RWPE2 (cell line): Measurements from ENCODE around the gene NUDT1.

Source experiments
- ATAC-seq: fragments of 200-7000 bp; cut with Tn5 transposase; 3 replicates; pipeline ENCODE4 v1.9.1; 2021; ENCODE audit warnings: low read depth
- DNase-seq: peaks from one replicate; pipeline ENCODE4 v3.0.0-alpha.2; 2020; ENCODE audit warnings: low spot score
- H3K27ac ChIP-seq: fragments of 450-650 bp; 2 replicates; pipeline ENCODE4 v1.5.1; 2017; ENCODE audit warnings: mild to moderate bottlenecking; ENCODE audit not compliant: poor library complexity, severe bottlenecking
- H3K27me3 ChIP-seq: fragments of 250-450 bp; sonication (Bioruptor Pico); 2 replicates; pipeline ENCODE4 v1.5.1; 2021; ENCODE audit warnings: mild to moderate bottlenecking, moderate library complexity; ENCODE audit not compliant: insufficient read depth, poor library complexity, severe bottlenecking
- H3K36me3 ChIP-seq: fragments of 250-450 bp; sonication (Bioruptor Pico); 2 replicates; pipeline ENCODE4 v1.5.1; 2020; ENCODE audit warnings: low read depth, mild to moderate bottlenecking, moderate library complexity
- H3K4me1 ChIP-seq: fragments of 250-450 bp; sonication (Bioruptor Pico); 2 replicates; pipeline ENCODE4 v1.5.1; 2021; ENCODE audit warnings: mild to moderate bottlenecking, moderate library complexity; ENCODE audit not compliant: insufficient read depth, poor library complexity, severe bottlenecking
- H3K4me3 ChIP-seq: fragments of 250-450 bp; sonication (Bioruptor Pico); 2 replicates; pipeline ENCODE4 v1.5.1; 2021; ENCODE audit warnings: mild to moderate bottlenecking, moderate library complexity; ENCODE audit not compliant: severe bottlenecking
- H3K9me3 ChIP-seq: fragments of 250-450 bp; sonication (Bioruptor Pico); 2 replicates; pipeline ENCODE4 v1.5.1; 2021; ENCODE audit warnings: mild to moderate bottlenecking, moderate library complexity; ENCODE audit not compliant: severe bottlenecking
- TF ChIP-seq, protein P1 (sequence below): fragments of 450-650 bp; IDR thresholded peaks from one replicate; pipeline ENCODE4 v1.5.1; 2017; ENCODE audit warnings: mild to moderate bottlenecking, moderate library complexity; ENCODE audit not compliant: poor library complexity, severe bottlenecking

Gene NUDT1

DNA sequence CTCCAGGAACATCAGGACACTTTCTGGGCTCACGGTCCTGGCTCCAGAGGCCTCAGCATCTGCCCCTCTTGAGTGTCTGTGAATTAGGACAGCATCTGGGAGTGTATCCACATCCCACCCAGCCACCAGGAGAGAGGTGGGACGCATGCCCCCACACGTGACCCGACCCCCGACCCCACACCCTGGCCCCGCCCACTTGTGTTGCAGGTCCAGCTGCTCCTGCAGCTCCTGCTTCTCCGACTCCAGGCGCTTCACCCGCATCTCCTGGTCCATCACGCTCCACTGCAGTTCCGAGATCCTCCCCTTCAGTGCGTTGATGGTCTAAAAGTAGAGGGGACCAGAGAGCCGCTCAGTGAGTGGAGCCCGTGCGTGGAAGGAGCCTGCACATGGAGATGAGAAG, 22.9 kb upstream of the NUDT1 start:
- TF ChIP-seq, protein P1, sequence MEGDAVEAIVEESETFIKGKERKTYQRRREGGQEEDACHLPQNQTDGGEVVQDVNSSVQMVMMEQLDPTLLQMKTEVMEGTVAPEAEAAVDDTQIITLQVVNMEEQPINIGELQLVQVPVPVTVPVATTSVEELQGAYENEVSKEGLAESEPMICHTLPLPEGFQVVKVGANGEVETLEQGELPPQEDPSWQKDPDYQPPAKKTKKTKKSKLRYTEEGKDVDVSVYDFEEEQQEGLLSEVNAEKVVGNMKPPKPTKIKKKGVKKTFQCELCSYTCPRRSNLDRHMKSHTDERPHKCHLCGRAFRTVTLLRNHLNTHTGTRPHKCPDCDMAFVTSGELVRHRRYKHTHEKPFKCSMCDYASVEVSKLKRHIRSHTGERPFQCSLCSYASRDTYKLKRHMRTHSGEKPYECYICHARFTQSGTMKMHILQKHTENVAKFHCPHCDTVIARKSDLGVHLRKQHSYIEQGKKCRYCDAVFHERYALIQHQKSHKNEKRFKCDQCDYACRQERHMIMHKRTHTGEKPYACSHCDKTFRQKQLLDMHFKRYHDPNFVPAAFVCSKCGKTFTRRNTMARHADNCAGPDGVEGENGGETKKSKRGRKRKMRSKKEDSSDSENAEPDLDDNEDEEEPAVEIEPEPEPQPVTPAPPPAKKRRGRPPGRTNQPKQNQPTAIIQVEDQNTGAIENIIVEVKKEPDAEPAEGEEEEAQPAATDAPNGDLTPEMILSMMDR = no peak
- Histone ChIP-seq H3K9me3 (no peaks in the 10 kb centered on the region), H3K4me3 (no peak overlapping the region), H3K36me3 (peaks cover 59% of the 10 kb centered on the region), H3K4me1 (no peaks in the 10 kb centered on the region), H3K27me3 (no peaks in the 10 kb centered on the region), H3K27ac (no peak overlapping the region)
- DNase-seq = peak; percentile 67
- ATAC-seq = no peak

DNA sequence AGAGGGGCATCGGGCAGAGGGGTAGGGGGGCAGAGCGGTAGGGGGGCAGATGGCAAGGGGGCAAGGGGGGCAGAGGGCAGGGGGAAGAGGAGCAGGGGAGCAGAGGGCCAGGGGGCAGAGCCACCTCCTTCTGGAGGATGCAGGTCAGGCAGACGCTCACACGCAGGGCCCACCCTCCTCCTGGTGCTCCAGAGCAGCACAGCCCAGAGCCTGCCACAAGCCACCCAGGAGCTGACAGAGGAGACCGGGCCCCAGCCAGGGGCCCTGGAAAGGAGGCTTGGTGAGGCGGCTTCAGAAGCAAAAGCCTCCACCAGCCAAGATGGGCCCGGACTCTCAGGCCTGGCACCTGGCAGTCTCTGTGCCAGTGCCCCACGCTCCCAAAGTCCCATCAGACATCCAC, 22.4 kb upstream of the NUDT1 start:
- H3K36me3 ChIP-seq = peaks cover 59% of the 10 kb centered on the region
- no peak overlapping the region for H3K27ac ChIP-seq
- no peaks in the 10 kb centered on the region for H3K27me3 ChIP-seq
- H3K4me3 ChIP-seq = no peak overlapping the region
- no peaks in the 10 kb centered on the region for H3K9me3 ChIP-seq
- peaks cover under 1% of the 10 kb centered on the region for H3K4me1 ChIP-seq
- TF ChIP-seq, protein P1 = no peak
- DNase-seq = no peak
- ATAC-seq = no peak

DNA sequence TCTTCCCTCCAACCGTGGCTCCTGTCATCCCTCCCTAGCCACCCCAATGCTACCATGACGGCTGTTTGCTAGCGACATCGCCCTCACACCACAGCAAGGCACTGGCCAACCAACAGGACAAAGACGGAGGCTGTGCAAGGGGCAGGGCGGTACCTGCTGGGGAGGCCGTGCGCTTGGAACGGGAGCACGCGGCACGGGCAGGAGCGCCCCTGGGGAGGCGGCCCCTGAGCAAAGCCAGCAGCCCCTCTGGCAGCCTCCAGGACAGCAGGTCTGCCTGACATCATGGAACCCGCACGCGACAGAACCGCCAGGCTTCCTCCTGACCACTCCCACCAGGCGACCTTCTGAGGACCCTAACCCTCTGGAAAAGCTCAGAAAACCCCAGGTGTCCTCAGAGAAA, 22.0 kb upstream of the NUDT1 start:
- ATAC-seq = no peak
- TF ChIP-seq, protein P1 = no peak
- no peak overlapping the region for H3K27ac ChIP-seq
- H3K4me3 ChIP-seq = no peak overlapping the region
- DNase-seq = peak; percentile 58
- H3K36me3 ChIP-seq = peaks cover 57% of the 10 kb centered on the region
- H3K9me3 ChIP-seq = no peaks in the 10 kb centered on the region
- no peaks in the 10 kb centered on the region for H3K27me3 ChIP-seq
- H3K4me1 ChIP-seq = peaks cover 4% of the 10 kb centered on the region

DNA sequence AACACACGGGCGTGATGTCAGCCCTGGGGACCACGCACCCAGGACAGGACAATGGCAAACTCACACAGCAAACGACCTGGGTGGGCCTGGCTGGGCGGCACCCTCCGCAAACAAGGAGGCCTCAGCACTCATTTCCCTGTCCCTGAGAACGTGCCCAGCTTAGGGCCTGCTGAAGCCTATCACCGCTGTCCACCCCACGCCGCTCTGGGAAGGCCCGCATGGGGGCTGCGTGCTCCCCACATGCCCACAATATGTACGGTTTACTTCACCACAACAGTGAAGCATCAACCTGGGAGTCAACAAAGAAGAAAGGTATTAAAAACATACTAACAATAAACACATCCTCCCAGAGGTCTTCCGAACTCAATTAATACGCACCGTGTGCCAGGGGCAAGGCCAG, 21.5 kb upstream of the NUDT1 start:
- no peak for ATAC-seq
- no peaks in the 10 kb centered on the region for H3K9me3 ChIP-seq
- H3K36me3 ChIP-seq = peaks cover 56% of the 10 kb centered on the region
- no peaks in the 10 kb centered on the region for H3K27me3 ChIP-seq
- H3K4me1 ChIP-seq = peaks cover 9% of the 10 kb centered on the region
- H3K27ac ChIP-seq = no peak overlapping the region
- no peak overlapping the region for H3K4me3 ChIP-seq
- TF ChIP-seq, protein P1 = no peak
- DNase-seq = no peak

DNA sequence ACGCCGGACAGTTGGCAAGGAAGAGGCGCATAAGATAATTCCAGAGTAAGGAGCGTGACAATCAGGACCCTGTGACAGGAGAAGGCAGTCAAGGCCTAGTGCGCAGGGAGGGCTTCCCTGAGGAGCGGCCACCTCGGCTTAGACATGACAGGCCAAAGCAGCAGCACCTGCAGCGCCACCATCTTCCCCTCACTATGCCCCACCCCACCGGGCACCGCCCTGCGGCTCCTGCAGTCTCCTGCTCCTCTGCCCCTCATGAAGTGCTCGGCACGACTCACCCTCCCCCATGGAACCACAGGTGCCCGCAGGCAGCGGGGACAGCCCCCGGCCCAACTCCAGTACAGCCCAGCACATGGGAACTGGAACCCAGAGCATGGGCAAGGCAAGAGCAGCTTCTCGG, 21.1 kb upstream of the NUDT1 start:
- TF ChIP-seq, protein P1 = no peak
- no peak overlapping the region for H3K4me3 ChIP-seq
- ATAC-seq = no peak
- H3K9me3 ChIP-seq = no peaks in the 10 kb centered on the region
- peak; percentile 61 for DNase-seq
- no peak overlapping the region for H3K27ac ChIP-seq
- no peaks in the 10 kb centered on the region for H3K27me3 ChIP-seq
- peaks cover 58% of the 10 kb centered on the region for H3K36me3 ChIP-seq
- H3K4me1 ChIP-seq = peaks cover 14% of the 10 kb centered on the region
